OCI-LY7 (cell line): ENCODE results near the gene HTR1B. TPM values are rescaled to one million over a fixed set of nuclear protein-coding genes. Genes with fewer than 3 reads are reported as not detected.

Source experiments
- BruUV-seq: library from RNA; stranded (reverse); fragments of 400-500 nt; replicated peaks from 2 replicates; lab custom pipeline; 2021; lab: Mats Ljungman, UMichigan
- CTCF ChIA-PET: fragments of 300-600 bp; sonication (Branson Sonifier 250); formaldehyde crosslinking; loops from one replicate; lab custom pipeline; 2022; ENCODE audit warnings: antibody characterized with exemption; ENCODE audit not compliant: unreplicated experiment; lab: Charles Lee
- POLR2A ChIA-PET: fragments of 300-600 bp; sonication (Branson Sonifier 250); formaldehyde crosslinking; loops from one replicate; lab custom pipeline; 2022; ENCODE audit warnings: antibody characterized with exemption; lab: Charles Lee
- DNase-seq: peaks from one replicate; pipeline ENCODE4 v3.0.0-alpha.2; 2015; ENCODE audit warnings: low spot score
- H2AFZ ChIP-seq: fragments of 200-600 bp; sonication (generic), shearing (Covaris generic); 2 replicates; pipeline ENCODE4 v1.6.1; 2014; ENCODE audit warnings: mild to moderate bottlenecking, antibody characterized with exemption, low read length, moderate library complexity
- H3K27ac ChIP-seq: fragments of 200-600 bp; sonication (generic); 2 replicates; pipeline ENCODE4 v1.5.1; 2014; ENCODE audit warnings: mixed run types, low read depth, mild to moderate bottlenecking, moderate library complexity, low read length, inconsistent platforms; ENCODE audit not compliant: poor library complexity, severe bottlenecking
- H3K36me3 ChIP-seq: fragments of 200-600 bp; sonication (generic); 2 replicates; pipeline ENCODE4 v1.6.1; 2014; ENCODE audit warnings: mild to moderate bottlenecking, antibody characterized with exemption, low read length, moderate library complexity, mixed read lengths; ENCODE audit not compliant: insufficient read depth
- H3K4me1 ChIP-seq: fragments of 200-600 bp; sonication (generic); 2 replicates; pipeline ENCODE4 v1.5.1; 2014; ENCODE audit warnings: mild to moderate bottlenecking, low read length; ENCODE audit not compliant: insufficient read depth, poor library complexity, severe bottlenecking
- H3K4me2 ChIP-seq: fragments of 200-600 bp; sonication (generic); 2 replicates; pipeline ENCODE4 v1.6.1; 2014; ENCODE audit warnings: mild to moderate bottlenecking, low read length
- H3K4me3 ChIP-seq: fragments of 200-600 bp; sonication (generic); 2 replicates; pipeline ENCODE4 v1.5.1; 2014; ENCODE audit warnings: mild to moderate bottlenecking, low read depth, low read length; ENCODE audit not compliant: poor library complexity, severe bottlenecking
- H3K79me2 ChIP-seq: fragments of 200-600 bp; sonication (generic); 2 replicates; pipeline ENCODE4 v1.6.1; 2016; ENCODE audit warnings: low read depth, mild to moderate bottlenecking, low read length, moderate library complexity, mixed read lengths; ENCODE audit not compliant: insufficient read depth
- H3K9me2 ChIP-seq: fragments of 200-600 bp; sonication (generic); 2 replicates; pipeline ENCODE4 v1.6.1; 2016; ENCODE audit warnings: mild to moderate bottlenecking, low read length, mixed read lengths; ENCODE audit not compliant: insufficient read depth
- H3K9me3 ChIP-seq: fragments of 200-600 bp; sonication (generic); 2 replicates; pipeline ENCODE4 v1.6.1; 2014; ENCODE audit warnings: mild to moderate bottlenecking, mixed run types, low read length, mixed read lengths
- H4K20me1 ChIP-seq: fragments of 200-600 bp; sonication (generic); 2 replicates; pipeline ENCODE4 v1.6.1; 2014; ENCODE audit warnings: mild to moderate bottlenecking, antibody characterized with exemption, low read length, moderate library complexity, mixed read lengths; ENCODE audit not compliant: insufficient read depth
- CTCF ChIP-seq: fragments of 200-600 bp; sonication (generic); conservative IDR thresholded peaks from 2 replicates; pipeline ENCODE4 v1.5.1; 2014; ENCODE audit warnings: mild to moderate bottlenecking, antibody characterized with exemption, low read length, moderate library complexity, mixed read lengths
- EZH2phosphoT487 ChIP-seq: fragments of 200-600 bp; sonication (generic); IDR thresholded peaks from 2 replicates; pipeline ENCODE4 v1.6.1; 2018; ENCODE audit warnings: low read depth, borderline replicate concordance, mild to moderate bottlenecking, mixed run types, antibody characterized with exemption, low read length, moderate library complexity, mixed read lengths
- intact Hi-C: fragments of 100-400 bp; cut with micrococcal nuclease; formaldehyde crosslinking; loops from one replicate; pipeline ENCODE4 v1.10.0; 2022; ENCODE audit not compliant: unreplicated experiment
- total RNA-seq, 2 experiments: library from RNA; depleted of rRNA in 1 of 2; stranded (reverse); fragments of >200 nt in 1 of 2; shearing (Covaris generic) in 1 of 2; gene quantifications; 2 replicates each; pipeline ENCODE4 v1.2.3, GENCODE V29; 2014 to 2022

HTR1B gene
- total RNA-seq, 2 experiments from 2014 or later = not detected

GRCh38 chr6:77451466-77451865 lies 11.8 kb downstream of the HTR1B start:
- H3K9me2 ChIP-seq = no peaks in the 10 kb centered on the region
- no TSS peak for BruUV-seq
- TF ChIP-seq CTCF = no peak
- TF ChIP-seq EZH2phosphoT487 = no peak

GRCh38 chr6:77450924-77451323 lies 12.4 kb downstream of the HTR1B start:
- Histone ChIP-seq H3K9me3 (no peaks in the 10 kb centered on the region), H3K4me3 (no peak overlapping the region), H3K9me2 (no peaks in the 10 kb centered on the region), H3K36me3 (no peaks in the 10 kb centered on the region), H4K20me1 (no peaks in the 10 kb centered on the region), H2AFZ (no peak overlapping the region), H3K79me2 (no peaks in the 10 kb centered on the region), H3K4me2 (no peak overlapping the region), H3K27ac (no peak overlapping the region), H3K4me1 (no peaks in the 10 kb centered on the region)
- POLR2A ChIA-PET = no interaction called here
- TF ChIP-seq CTCF (no peak), EZH2phosphoT487 (no peak)
- CTCF ChIA-PET = no interaction called here
- DNase-seq = no peak
- intact Hi-C loops = no loop called here
- BruUV-seq = no TSS peak

More at GRCh38 chr6:77451466-77451865, 11.8 kb downstream of the HTR1B start:
- no peaks in the 10 kb centered on the region for H4K20me1 ChIP-seq
- no peak overlapping the region for H3K27ac ChIP-seq
- H3K36me3 ChIP-seq = no peaks in the 10 kb centered on the region
- no peak overlapping the region for H3K4me2 ChIP-seq
- no peak overlapping the region for H3K4me3 ChIP-seq
- H3K79me2 ChIP-seq = no peaks in the 10 kb centered on the region
- CTCF ChIA-PET = no interaction called here
- H2AFZ ChIP-seq = no peak overlapping the region
- no peaks in the 10 kb centered on the region for H3K4me1 ChIP-seq
- POLR2A ChIA-PET = no interaction called here
- DNase-seq = no peak
- intact Hi-C loops = no loop called here
- no peaks in the 10 kb centered on the region for H3K9me3 ChIP-seq

- ChIA-PET CTCF (no interaction called here), POLR2A (interaction anchor here (0.8 kb wide), 1 partner anchor 28 kb away, joined by 3 read pairs; no protein-coding TSS in a partner anchor)
- Histone ChIP-seq H3K36me3 (no peaks in the 10 kb centered on the region), H3K4me2 (no peak overlapping the region), H4K20me1 (no peaks in the 10 kb centered on the region), H2AFZ (no peak overlapping the region), H3K27ac (no peak overlapping the region), H3K9me3 (peaks cover 5% of the 10 kb centered on the region), H3K4me3 (no peak overlapping the region), H3K9me2 (no peaks in the 10 kb centered on the region), H3K79me2 (no peaks in the 10 kb centered on the region), H3K4me1 (no peaks in the 10 kb centered on the region)
- no TSS peak for BruUV-seq
- intact Hi-C loops = no loop called here
- DNase-seq = no peak
- no peak for TF ChIP-seq EZH2phosphoT487
- TF ChIP-seq CTCF = no peak
These were observed 14.7 kb downstream of the HTR1B start for GRCh38 chr6:77448546-77448945.
